ENCODE results near the gene AGR3.
"Not testable (repeated sequence)": the region's sequence is repeated elsewhere in the genome, so short reads cannot be mapped to it uniquely, and the experiment has no call there.

GRCh38 chr7:16853189-16853588, 28.6 kb downstream of the AGR3 start:
- TF ChIP-seq CTCF (IDR thresholded peaks at IDR 0.05; ENCODE audit: insufficient read depth, low read length, poor library complexity, severe bottlenecking); EZH2phosphoT487 (conservative IDR thresholded peaks at IDR 0.05; ENCODE audit: low read length): not testable (repeated sequence)

Measured in SU-DHL-6 (cell line).